RWPE1 (cell line): ENCODE data around the gene EXOSC5.
A peak's percentile ranks its signal among the peaks of the same experiment; 100 is the strongest.

Source experiments
- CTCF ChIA-PET: fragments of 350-600 bp; sonication (Branson Sonifier 250); formaldehyde crosslinking; extraction: SDS; loops from one replicate; lab custom pipeline; 2021; lab: Yijun Ruan, JAX
- POLR2A ChIA-PET: fragments of 400-600 bp; formaldehyde crosslinking; extraction: SDS; loops from one replicate; lab custom pipeline; 2020; ENCODE audit warnings: antibody characterized with exemption; ENCODE audit not compliant: low non-redundant PET; lab: Yijun Ruan, JAX
- DNase-seq: peaks from one replicate; pipeline ENCODE4 v3.0.0; 2012; ENCODE audit warnings: low spot score
- H3K27ac ChIP-seq: fragments of 450-650 bp; 2 replicates; pipeline ENCODE4 v1.5.1; 2017
- TF ChIP-seq, protein P1 (sequence below): fragments of 450-650 bp; conservative IDR thresholded peaks from 2 replicates; pipeline ENCODE4 v1.5.1; 2017; ENCODE audit warnings: low read depth, mild to moderate bottlenecking

EXOSC5 gene

DNA sequence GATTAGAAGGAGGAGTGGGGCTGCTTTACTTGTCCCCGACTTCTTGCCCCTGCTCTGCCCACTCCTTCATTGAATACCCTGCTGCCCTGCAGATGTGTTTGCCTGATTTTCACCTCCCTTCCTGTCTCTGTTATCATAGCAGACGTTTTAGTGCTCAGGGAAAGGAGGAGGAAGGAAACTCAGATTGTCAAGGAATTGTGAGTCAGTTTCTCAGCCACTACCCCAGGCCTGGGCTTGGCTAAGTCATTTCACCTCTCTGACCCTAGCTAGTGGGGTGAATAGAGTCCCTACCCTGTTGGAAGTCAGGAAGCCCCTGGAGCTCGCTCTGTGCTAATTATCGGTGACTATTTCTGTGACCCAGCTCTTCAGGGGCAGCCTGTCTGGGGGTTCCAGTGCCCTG, 4.3 kb upstream of the EXOSC5 start:
- CTCF ChIA-PET: no interaction called here
- no peak for DNase-seq
- peak overlapping the region; percentile 24 for H3K27ac ChIP-seq
- POLR2A ChIA-PET: no interaction called here
- TF ChIP-seq, protein P1, sequence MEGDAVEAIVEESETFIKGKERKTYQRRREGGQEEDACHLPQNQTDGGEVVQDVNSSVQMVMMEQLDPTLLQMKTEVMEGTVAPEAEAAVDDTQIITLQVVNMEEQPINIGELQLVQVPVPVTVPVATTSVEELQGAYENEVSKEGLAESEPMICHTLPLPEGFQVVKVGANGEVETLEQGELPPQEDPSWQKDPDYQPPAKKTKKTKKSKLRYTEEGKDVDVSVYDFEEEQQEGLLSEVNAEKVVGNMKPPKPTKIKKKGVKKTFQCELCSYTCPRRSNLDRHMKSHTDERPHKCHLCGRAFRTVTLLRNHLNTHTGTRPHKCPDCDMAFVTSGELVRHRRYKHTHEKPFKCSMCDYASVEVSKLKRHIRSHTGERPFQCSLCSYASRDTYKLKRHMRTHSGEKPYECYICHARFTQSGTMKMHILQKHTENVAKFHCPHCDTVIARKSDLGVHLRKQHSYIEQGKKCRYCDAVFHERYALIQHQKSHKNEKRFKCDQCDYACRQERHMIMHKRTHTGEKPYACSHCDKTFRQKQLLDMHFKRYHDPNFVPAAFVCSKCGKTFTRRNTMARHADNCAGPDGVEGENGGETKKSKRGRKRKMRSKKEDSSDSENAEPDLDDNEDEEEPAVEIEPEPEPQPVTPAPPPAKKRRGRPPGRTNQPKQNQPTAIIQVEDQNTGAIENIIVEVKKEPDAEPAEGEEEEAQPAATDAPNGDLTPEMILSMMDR: no peak

DNA sequence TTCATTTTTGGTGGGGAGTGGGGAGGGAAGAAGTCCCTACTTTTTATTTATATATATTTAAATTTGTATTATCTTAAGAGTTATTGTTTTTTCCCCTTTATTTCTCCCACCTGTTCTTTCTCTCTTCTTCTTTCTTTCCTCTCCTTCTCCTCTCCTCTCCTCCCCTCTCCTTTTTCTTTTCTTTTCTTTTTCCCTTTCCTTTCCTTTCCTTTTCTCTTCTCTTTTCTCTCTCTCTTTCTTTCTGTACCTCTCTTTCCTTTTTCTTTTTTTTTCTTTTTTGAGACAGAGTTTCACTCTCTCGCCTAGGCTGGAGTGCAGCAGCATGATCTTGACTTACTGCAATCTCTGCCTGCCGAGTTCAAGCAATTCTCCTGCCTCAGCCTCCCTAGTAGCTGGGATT, 2.4 kb upstream of the EXOSC5 start:
- TF ChIP-seq, protein P1: no peak
- H3K27ac ChIP-seq: no peak overlapping the region
- no peak for DNase-seq
- ChIA-PET POLR2A (no interaction called here), CTCF (no interaction called here)

- TF ChIP-seq, protein P1: no peak
- no peak overlapping the region for H3K27ac ChIP-seq
- ChIA-PET POLR2A (no interaction called here), CTCF (interaction anchor here (0.6 kb wide), 1 partner anchor 51 kb away, joined by 4 read pairs; no protein-coding TSS in a partner anchor)
- no peak for DNase-seq
Measured at GRCh38 chr19:41399091-41399490, 1.9 kb upstream of the EXOSC5 start.

DNA sequence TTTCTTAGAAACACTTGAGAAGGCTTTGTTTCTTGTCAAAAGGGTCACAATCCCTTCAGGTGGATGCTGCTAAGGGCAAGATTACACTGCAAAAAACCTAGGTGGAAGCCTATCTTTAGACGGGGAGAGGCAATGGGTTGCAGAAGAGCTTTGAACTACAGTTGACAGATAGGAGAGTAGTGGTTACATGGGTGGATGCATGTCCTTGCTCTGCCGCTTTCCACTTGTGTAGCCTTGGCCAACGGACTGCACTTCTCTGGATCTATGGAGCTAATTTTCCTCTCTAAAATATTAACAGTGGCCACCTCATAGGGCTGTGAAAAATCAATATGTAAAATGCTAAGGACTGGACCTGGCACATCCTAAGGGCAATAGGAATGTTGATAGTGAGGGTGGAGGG, 1.4 kb upstream of the EXOSC5 start:
- no peak overlapping the region for H3K27ac ChIP-seq
- CTCF ChIA-PET: interaction anchor here (0.6 kb wide), 1 partner anchor 52 kb away, joined by 4 read pairs; no protein-coding TSS in a partner anchor
- DNase-seq: no peak
- TF ChIP-seq, protein P1: no peak
- POLR2A ChIA-PET: no interaction called here

DNA sequence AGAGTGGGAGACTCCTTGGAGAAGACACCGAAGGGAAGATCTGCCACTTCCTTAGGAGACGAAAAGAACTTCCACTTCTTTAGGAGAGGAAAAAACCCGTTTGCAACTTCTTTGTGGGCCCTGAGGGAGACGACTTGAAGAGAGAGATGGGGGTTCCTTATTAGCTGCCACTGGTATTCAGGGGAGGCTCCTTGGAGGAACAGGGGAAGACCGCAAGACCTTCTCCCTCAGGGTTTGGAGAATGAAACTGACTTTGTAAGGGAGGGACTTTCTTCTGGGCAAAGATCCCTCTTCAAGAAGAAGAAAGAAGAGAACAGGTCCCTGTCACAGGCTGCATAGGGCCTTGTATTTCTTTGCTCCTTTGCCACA, 875 bp upstream of the EXOSC5 start:
- no peak for DNase-seq
- TF ChIP-seq, protein P1: no peak
- ChIA-PET POLR2A (no interaction called here), CTCF (no interaction called here)
- peak overlapping the region; percentile 84 for H3K27ac ChIP-seq

DNA sequence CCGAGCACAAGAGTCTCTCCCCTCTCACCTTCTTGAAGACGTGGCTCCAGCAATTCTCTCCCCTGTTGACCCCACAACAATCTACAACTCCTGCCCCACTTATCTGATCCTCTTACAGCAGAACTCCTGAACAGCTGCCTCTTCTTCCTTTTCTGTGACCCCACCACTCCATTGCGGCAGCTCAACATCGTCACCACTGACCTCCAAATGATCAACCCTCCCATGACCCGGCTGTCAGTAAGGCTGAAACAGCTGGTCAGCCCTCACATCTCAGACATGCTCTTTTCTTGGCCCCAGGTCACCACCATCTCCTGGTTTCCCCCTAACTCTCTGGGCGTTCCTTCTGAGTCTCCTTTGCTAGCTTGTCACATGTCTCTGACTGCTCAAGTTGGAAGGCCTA, 1.8 kb downstream of the EXOSC5 start:
- no peak for DNase-seq
- H3K27ac ChIP-seq: peak overlapping the region; percentile 39
- TF ChIP-seq, protein P1: no peak
- CTCF ChIA-PET: no interaction called here
- POLR2A ChIA-PET: no interaction called here
